22Rv1 (cell line): ENCODE measurements around the gene ZBTB20.

Experiments used
- CTCF ChIP-seq: fragments of 450-650 bp; IDR thresholded peaks from 2 replicates; pipeline ENCODE4 v1.5.1; 2017; ENCODE audit warnings: mild to moderate bottlenecking
- ZFX ChIP-seq: fragments of 450-650 bp; IDR thresholded peaks from 2 replicates; pipeline ENCODE4 v1.6.1; 2017; ENCODE audit warnings: antibody characterized with exemption, borderline replicate concordance

GRCh38 chr3:114745322-114746240, 401.5 kb downstream of the ZBTB20 start:
- no peak for TF ChIP-seq CTCF
- TF ChIP-seq ZFX, result no peak
